Amniotic stem cell (primary cell): ENCODE data around the gene GLIPR1L2.
"Not testable (repeated sequence)": the region's sequence is repeated elsewhere in the genome, so short reads cannot be mapped to it uniquely, and the experiment has no call there.

ENCODE experiments used
- DNase-seq: peaks from one replicate; lab custom pipeline; 2025; lab: John Stamatoyannopoulos, UW

Gene GLIPR1L2

DNA sequence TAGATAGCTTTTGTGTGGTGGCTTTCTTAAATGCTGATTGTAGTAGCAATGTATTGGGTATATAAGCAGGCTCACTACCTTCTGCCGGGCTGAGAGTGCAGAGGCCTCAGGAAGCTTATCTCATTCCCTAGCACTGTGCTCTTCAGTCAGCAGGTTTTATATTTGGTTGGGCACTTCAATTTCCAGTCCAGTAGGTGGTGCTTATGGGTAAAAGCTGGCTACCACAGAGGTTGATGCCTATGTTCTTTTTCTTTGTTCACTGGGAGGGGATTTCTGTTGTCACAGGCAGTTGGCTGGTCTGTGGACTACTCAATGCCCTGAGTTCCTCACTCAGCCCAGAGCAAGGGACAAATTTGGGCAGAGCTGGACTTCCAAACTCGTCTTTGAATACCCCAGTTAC, 46.7 kb downstream of the GLIPR1L2 start:
- DNase-seq = no peak

GRCh38 chr12:75438059-75438754, 47.3 kb downstream of the GLIPR1L2 start:
- no peak for DNase-seq

- no peak for DNase-seq
These were observed 48.2 kb downstream of the GLIPR1L2 start for GRCh38 chr12:75439048-75439447.

DNA sequence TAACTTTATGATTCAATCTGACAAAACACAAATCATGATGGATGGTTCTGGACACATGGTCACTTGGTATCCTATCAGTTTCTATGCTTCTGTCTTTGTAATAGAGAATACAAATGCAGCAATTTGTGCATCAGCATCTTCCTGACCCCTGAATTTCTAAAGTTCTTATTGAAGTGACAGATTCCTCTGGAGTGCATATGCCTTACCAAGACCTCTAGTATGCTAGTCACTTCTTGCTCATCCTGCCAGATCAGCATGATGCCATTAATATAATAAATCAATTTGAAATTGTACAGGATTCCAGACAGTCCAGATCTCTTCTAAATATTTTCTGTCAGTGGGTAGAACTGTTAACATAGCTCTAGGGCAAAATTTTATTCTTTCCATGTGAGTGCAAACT, 49.0 kb downstream of the GLIPR1L2 start:
- no peak for DNase-seq

DNA sequence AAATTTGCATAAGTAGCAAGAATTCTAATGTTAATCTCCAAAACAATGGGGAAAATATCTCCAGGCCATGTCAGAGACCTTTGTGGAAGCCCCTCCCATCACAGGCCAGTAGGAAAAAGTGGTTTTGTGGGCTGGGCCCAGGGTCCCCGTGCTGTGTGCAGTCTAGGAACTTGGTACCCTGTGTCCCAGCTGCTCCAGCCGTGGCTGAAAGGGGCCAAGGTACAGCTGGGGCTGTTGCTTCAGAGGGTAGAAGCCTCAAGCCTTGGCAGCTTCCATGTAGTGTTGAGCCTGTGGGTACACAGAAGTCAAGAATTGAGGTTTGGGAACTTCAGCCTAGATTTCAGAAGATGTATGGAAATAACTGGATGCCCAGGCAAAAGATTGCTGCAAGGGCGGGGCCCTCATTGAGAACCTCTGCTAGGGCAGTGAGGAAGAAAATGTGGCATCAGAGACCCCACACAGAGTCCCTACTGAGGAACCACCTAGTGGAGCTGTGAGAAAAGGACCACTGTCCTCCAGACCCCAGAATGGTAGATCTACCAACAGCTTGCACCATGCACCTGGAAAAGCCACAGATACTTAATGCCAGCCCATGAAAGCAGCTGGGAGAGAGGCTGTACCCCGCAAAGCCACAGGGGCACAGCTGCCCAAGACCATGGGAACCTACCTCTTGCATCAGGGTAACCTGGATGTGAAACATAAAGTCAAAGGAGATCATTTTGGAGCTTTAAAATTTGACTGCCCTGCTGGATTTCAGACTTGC, 51.0 kb downstream of the GLIPR1L2 start:
- not testable (repeated sequence) for DNase-seq

GRCh38 chr12:75442454-75442853, 51.6 kb downstream of the GLIPR1L2 start:
- not testable (repeated sequence) for DNase-seq

DNA sequence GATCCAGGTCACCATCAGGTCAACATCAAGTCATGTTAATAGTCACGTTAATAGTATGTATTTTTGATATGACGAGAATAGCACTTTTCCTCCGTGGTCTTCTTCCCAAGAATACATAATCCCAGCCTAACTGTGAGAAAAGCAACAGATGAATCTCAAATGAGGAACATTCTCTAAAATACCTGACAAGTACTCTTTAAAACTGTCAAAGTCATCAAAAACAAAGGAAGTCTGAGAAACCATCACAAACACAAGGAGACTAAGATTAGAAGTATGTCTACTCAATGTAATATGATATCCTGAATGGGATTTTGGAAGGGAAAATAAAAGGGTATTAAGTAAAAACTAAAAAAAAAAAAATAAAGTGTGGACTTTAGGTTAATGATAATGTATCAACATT, 52.8 kb downstream of the GLIPR1L2 start:
- DNase-seq = no peak

DNA sequence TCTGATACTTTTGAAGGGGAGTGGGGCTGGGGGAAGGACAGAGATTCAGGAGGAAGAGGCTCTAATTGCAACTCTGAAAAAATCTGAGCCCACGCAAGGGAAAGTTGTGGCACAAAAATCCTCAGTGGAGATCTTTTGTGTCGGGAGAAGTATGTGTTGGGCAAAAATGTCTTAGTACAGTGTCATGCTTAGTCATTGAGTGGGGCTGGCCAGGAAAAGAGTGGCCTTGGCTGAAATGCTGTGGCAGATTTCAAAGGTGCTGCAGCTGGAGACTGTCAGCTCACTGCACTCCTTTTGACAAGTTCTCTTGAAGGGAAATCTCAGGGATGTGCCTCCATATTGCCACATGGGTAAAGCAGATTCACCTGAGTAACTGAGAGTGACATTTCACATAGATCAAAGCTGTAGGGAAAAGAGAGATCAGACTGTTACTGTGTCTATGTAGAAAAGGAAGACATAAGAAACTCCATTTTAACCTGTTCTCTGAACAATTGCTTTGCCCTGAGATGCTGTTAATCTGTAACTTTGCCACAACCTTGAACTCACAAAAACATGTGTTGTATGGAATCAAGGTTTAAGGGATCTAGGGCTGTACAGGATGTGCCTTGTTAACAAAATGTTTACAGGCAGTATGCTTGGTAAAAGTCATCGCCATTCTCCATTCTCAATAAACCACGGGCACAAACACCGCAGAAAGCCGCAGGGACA, 53.7 kb downstream of the GLIPR1L2 start:
- DNase-seq = no peak

- DNase-seq = not testable (repeated sequence)
These were observed 54.2 kb downstream of the GLIPR1L2 start for GRCh38 chr12:75445137-75445507.

DNA sequence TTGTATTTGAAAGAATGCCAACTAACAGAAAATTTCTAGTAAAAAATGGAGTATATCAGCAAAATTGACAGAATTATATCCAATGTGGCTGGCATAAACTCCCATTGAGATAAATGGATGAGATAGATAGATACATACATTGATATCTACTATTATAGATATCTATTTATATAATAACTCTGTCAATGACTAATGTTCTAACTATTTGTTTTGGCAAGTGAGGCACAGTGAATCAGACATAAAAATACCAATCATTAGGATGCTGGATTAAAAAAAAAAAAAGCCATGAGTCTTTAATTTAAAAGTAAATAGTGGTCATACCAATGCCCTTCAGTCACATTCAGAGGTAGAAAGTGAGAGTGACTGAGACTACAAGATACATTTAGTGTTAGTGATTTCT, 56.0 kb downstream of the GLIPR1L2 start:
- DNase-seq = peak; percentile 12

GRCh38 chr12:75447691-75448393, 57.0 kb downstream of the GLIPR1L2 start:
- DNase-seq = no peak

DNA sequence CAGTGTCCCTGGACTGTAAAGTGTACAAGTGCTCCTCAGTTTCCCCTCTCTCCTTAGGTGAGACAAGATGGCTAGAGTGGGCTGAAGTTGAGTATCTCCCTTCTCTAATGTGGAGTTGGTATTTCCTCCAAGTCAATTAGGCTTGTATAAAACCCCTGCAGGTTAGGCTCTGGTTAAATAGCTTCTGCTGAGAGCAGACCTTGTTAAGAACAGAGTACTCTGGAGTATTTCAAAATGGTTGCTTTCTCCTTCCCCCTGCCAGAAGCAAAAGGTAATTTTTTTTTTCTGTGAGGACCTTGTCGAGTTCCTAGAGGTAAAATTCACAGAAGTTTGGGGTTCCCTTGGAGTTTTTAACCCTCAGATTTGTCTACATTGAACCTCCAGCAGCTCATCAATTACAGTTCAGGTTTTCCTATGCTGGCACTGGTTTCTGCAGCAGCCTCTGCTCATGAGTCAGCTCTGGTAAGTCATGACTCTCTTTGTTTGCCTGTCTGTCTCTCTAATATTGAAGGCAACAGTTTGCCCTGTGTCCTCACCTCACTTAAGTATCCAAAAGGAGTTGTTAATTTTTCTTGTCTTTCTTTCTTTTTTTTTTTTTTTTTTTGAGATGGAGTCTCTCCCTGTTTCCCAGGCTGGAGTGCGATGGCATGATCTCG, 61.9 kb downstream of the GLIPR1L2 start:
- no peak for DNase-seq

DNA sequence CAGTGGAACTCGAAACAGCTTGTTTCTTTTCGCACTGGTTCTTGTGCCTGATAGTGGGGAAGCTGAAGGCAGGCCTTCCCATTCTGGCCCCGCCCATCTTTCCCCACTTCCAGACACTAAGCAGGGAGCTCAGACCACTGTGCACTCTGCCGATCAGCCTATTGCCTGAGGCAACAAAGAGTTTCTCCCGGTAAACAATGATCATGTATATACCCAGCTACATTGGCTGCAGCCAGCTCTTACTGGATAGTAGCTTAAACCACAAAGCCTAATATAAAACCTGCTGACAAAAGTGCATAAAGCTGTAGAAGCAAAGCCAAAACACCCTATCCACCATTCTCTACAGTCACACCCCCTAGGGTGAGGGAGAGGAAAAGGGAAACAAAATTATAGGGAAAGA, 65.0 kb downstream of the GLIPR1L2 start:
- DNase-seq = no peak

DNA sequence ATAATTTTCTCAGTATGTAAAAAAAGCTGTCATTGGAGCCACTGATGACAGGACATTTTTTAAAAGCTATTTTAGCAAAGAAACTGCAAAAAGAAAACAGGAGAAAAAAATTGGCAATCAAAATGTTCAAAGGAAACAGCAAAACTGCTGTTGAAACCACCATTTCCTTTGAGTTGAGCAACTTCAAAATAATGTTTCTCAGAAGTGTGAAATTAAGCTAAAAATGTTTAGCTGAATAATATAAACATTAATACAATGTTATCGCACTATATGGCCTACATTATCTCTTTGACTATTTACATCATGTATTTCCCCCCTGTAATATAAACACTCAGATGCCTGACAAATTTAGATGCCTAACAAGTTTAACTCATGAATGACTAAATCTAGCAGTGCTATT, 66.3 kb downstream of the GLIPR1L2 start:
- no peak for DNase-seq

DNA sequence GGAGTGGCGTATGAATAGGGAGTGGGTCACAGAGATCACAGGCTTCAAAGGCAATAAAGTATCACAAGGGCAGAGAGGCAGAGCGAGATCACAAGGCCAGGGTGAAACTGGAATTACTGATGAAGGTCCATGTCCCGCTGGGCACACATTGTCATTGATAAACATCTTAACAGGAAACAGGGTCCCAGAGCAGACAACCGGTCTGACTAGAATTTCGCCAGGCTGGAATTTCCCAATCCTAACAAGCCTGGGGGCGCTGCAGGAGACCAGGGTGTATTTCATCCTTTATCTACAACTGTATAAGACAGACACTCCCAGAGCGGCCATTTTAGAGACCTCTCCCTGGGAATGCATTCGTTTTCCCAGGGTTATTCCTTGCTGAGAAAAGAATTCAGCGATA, 67.0 kb downstream of the GLIPR1L2 start:
- DNase-seq = not testable (repeated sequence)

DNA sequence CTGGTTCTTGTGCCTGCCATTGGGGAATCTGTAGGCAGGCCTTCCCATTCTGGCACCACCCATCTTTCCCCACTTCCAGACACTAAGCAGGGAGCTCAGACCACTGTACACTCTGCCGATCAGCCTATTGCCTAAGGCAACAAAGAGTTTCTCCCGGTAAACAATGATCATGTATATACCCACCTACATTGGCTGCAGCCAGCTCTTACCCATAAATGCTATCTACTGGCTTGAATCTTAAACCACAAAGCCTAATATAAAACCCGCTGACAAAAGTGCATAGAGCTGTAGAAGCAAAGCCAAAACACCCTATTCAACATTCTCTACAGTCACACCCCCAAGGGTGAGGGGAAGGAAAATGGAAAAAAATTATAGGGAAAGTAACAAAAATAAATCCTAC, 68.9 kb downstream of the GLIPR1L2 start:
- DNase-seq = no peak

- no peak for DNase-seq
These were observed 69.3 kb downstream of the GLIPR1L2 start for GRCh38 chr12:75460204-75460603.

DNA sequence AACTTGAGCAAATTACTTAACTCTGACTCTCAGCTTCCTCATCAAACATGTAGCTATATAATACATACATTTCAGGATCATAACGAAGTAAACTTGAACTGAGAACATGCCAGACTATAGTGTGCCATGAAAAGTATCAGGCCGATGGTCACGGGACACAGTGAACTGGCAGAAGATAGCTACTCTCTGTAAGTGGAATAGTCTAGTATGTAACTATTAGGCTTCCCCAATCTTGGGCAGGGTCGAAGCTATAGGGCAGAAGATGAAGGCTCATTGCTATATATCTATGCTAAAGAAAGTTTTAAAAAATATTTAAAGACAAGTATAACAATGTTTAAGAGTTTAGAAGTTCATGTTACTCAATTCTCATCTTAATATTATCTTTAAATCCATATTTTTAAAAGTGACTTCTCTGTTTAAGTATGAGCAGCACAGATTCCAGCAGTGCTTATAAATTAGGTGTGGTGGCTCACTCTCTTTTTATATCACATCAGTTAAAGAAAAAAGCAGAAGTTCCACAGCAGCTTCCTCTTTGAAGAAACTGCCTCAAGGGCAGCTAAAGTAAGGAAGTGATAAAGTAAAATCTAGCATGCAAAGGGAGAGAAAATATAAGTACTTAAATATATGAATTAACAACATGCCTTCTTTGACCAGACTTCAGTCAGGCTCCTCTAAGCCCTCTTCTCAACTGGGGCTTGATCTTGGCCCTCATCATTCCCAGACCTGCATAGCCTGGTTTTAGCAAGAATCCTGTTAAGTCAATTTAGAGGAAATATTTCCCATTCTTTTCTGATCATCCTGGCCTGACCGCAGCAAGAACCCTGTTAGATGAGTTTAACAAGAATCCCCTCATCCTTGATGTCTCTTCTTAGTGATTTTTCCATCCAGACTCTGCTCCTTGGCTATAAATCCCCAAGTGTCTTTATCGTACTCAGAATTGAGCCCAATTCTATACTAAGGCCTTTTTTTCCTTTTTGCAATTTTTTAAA, 81.3 kb downstream of the GLIPR1L2 start:
- DNase-seq = no peak

GRCh38 chr12:75474116-75474515, 83.2 kb downstream of the GLIPR1L2 start:
- no peak for DNase-seq

GRCh38 chr12:75476071-75476470, 85.2 kb downstream of the GLIPR1L2 start:
- no peak for DNase-seq

DNA sequence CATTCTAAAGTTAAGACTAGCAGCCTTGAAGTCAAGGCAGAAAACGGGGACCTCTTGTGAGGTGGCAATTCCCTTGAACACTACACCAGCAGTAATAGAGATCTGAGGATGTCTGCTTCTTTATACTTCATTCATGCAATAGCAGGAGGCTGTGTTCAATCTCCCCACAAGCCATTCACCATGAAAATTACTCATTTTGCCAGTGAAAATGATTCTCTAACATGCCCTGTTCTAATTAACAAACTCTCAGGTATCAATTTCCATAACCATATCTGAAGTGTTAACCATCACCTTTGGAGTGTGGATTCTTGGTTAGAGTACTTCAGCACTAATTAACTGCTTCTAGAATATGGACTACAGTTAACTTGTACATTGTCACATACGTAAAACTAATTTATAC, 86.2 kb downstream of the GLIPR1L2 start:
- no peak for DNase-seq
